KOPT-K1 (cell line): ENCODE results near the gene ADAM29.
"Not testable (repeated sequence)": the region's sequence is repeated elsewhere in the genome, so short reads cannot be mapped to it uniquely, and the experiment has no call there.

Experiments used
- H3K27ac ChIP-seq: fragments of 200-600 bp; sonication (generic); 2 replicates; pipeline ENCODE4 v1.5.1; 2016; ENCODE audit warnings: antibody characterized with exemption, mild to moderate bottlenecking, low read depth, low read length; ENCODE audit not compliant: poor library complexity, severe bottlenecking
- H3K36me3 ChIP-seq: fragments of 200-600 bp; sonication (generic); 2 replicates; pipeline ENCODE4 v1.5.1; 2017; ENCODE audit warnings: antibody characterized with exemption, mild to moderate bottlenecking, low read length, moderate library complexity; ENCODE audit not compliant: insufficient read depth
- H3K9me3 ChIP-seq: fragments of 200-600 bp; sonication (generic); 2 replicates; pipeline ENCODE4 v1.5.1; 2017; ENCODE audit warnings: antibody characterized with exemption, low read length, mild to moderate bottlenecking; ENCODE audit not compliant: insufficient read depth, poor library complexity, severe bottlenecking

ADAM29 gene

GRCh38 chr4:174918058-174918457 lies at the start of gene ADAM29:
TSS of gene ADAM29 (plus strand) at chr4:174918358. CDS start at chr4:174975526, 57,168 bp downstream.
- Histone ChIP-seq H3K36me3 (no peaks in the 10 kb centered on the region), H3K9me3 (no peaks in the 10 kb centered on the region), H3K27ac (no peak within 1 kb of the TSS)

- Histone ChIP-seq H3K27ac (no peak overlapping the region), H3K36me3 (no peaks in the 10 kb centered on the region), H3K9me3 (no peaks in the 10 kb centered on the region)
Measured at GRCh38 chr4:174869339-174869738, 48.8 kb upstream of the ADAM29 start.

- Histone ChIP-seq H3K9me3 (no peaks in the 10 kb centered on the region), H3K27ac (no peak overlapping the region), H3K36me3 (no peaks in the 10 kb centered on the region)
Measured at GRCh38 chr4:174870311-174870710, 47.8 kb upstream of the ADAM29 start.

- H3K27ac ChIP-seq = no peak overlapping the region
- H3K9me3 ChIP-seq = no peaks in the 10 kb centered on the region
Measured at GRCh38 chr4:174871407-174871806, 46.8 kb upstream of the ADAM29 start.

GRCh38 chr4:174873146-174873545 lies 45.0 kb upstream of the ADAM29 start:
- not testable (repeated sequence) for H3K27ac ChIP-seq, H3K36me3 ChIP-seq

More at GRCh38 chr4:174871407-174871806, 46.8 kb upstream of the ADAM29 start:
- H3K36me3 ChIP-seq = no peaks in the 10 kb centered on the region

GRCh38 chr4:174873931-174874330 lies 44.2 kb upstream of the ADAM29 start:
- Histone ChIP-seq H3K9me3 (no peaks in the 10 kb centered on the region), H3K36me3 (no peaks in the 10 kb centered on the region), H3K27ac (no peak overlapping the region)

More at GRCh38 chr4:174873146-174873545, 45.0 kb upstream of the ADAM29 start:
- not testable (repeated sequence) for H3K9me3 ChIP-seq

- Histone ChIP-seq H3K27ac (no peak overlapping the region), H3K36me3 (no peaks in the 10 kb centered on the region), H3K9me3 (no peaks in the 10 kb centered on the region)
Measured at GRCh38 chr4:174874898-174875297, 43.3 kb upstream of the ADAM29 start.

GRCh38 chr4:174880001-174880400 lies 38.2 kb upstream of the ADAM29 start:
- no peaks in the 10 kb centered on the region for H3K9me3 ChIP-seq
- H3K36me3 ChIP-seq = no peaks in the 10 kb centered on the region
- no peak overlapping the region for H3K27ac ChIP-seq

GRCh38 chr4:174882317-174882992 lies 35.7 kb upstream of the ADAM29 start:
- H3K36me3 ChIP-seq = no peaks in the 10 kb centered on the region
- no peaks in the 10 kb centered on the region for H3K9me3 ChIP-seq

GRCh38 chr4:174907508-174907907 lies 10.7 kb upstream of the ADAM29 start:
- no peaks in the 10 kb centered on the region for H3K9me3 ChIP-seq
- H3K36me3 ChIP-seq = no peaks in the 10 kb centered on the region
- no peak overlapping the region for H3K27ac ChIP-seq

More at GRCh38 chr4:174882317-174882992, 35.7 kb upstream of the ADAM29 start:
- no peak overlapping the region for H3K27ac ChIP-seq

GRCh38 chr4:174910271-174910670 lies 7.9 kb upstream of the ADAM29 start:
- no peaks in the 10 kb centered on the region for H3K9me3 ChIP-seq
- H3K36me3 ChIP-seq = no peaks in the 10 kb centered on the region
- H3K27ac ChIP-seq = no peak overlapping the region

- Histone ChIP-seq H3K27ac (no peak overlapping the region), H3K9me3 (no peaks in the 10 kb centered on the region)
Measured at GRCh38 chr4:174912919-174913543, 5.1 kb upstream of the ADAM29 start.

GRCh38 chr4:174919886-174920423 lies 1.8 kb downstream of the ADAM29 start:
- Histone ChIP-seq H3K9me3 (no peaks in the 10 kb centered on the region), H3K36me3 (no peaks in the 10 kb centered on the region), H3K27ac (no peak overlapping the region)

More at GRCh38 chr4:174912919-174913543, 5.1 kb upstream of the ADAM29 start:
- H3K36me3 ChIP-seq = no peaks in the 10 kb centered on the region

- Histone ChIP-seq H3K36me3 (no peaks in the 10 kb centered on the region), H3K27ac (no peak overlapping the region), H3K9me3 (no peaks in the 10 kb centered on the region)
Measured at GRCh38 chr4:174926958-174927357, 8.8 kb downstream of the ADAM29 start.

GRCh38 chr4:174928174-174928573 lies 10.0 kb downstream of the ADAM29 start:
- Histone ChIP-seq H3K27ac (no peak overlapping the region), H3K36me3 (no peaks in the 10 kb centered on the region), H3K9me3 (no peaks in the 10 kb centered on the region)
